ENCODE measurements around the gene LSG1.

GRCh38 chr3:194609601-194610000 is 62.4 kb downstream of the LSG1 start:
- TF ChIP-seq CTCF (IDR thresholded peaks at IDR 0.05; ENCODE audit: low read length) (no peak), EZH2phosphoT487 (IDR thresholded peaks at IDR 0.05; ENCODE audit: low read length) (no peak)

Measured in MM.1S (cell line).